ENCODE results near the gene EDEM1. TPM values are rescaled to one million over a fixed set of nuclear protein-coding genes. Genes with fewer than 3 reads are reported as not detected.

EDEM1 gene
- total RNA-seq, 1 experiment from 2014 or later = 68.8 TPM

DNA sequence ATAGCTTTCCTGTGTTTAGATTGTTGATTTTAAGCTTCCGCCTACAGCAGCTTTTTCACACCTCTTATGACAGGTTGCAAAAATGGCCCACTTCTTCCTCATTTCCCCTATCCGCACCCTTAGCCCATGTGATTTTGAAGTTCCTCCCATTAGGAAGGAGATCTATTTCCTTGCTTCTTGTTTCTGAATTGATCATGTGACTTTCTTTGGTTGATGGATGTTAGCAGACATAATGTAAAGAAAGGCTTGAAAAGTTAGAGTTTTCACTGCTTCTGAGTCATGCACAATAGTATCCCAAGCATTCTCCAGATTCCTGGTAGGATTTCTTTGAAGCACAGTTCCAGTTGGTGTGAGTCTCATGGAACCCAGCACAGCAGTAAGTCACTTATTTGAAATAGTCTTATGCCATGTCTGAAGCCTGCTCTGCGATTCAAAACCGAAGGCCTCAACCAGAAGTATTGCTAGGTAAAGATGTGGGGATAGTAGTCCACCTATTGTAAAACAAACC, 76.6 kb downstream of the EDEM1 start:
- no peaks in the 10 kb centered on the region for H3K4me1 ChIP-seq (ENCODE audit: low read length)
- H3K4me3 ChIP-seq (ENCODE audit: low read length) = no peak overlapping the region
- no peaks in the 10 kb centered on the region for H3K9me3 ChIP-seq (ENCODE audit: low read length)
- no peaks in the 10 kb centered on the region for H3K27me3 ChIP-seq (ENCODE audit: low read length)
- no peak overlapping the region for H3K27ac ChIP-seq (ENCODE audit: low read length)
- no peak overlapping the region for H2AFZ ChIP-seq (ENCODE audit: low read length)
- H3K79me2 ChIP-seq (ENCODE audit: low read length) = no peaks in the 10 kb centered on the region
- no peak overlapping the region for H3K9ac ChIP-seq (ENCODE audit: low read length)
- H3K4me2 ChIP-seq (ENCODE audit: low read depth, low read length, poor library complexity, severe bottlenecking) = no peak overlapping the region
- no peaks in the 10 kb centered on the region for H3K9me2 ChIP-seq (replicated peaks; ENCODE audit: insufficient read depth, low read length)
- H3K36me3 ChIP-seq (ENCODE audit: insufficient read depth, low read length) = no peaks in the 10 kb centered on the region
- H4K20me1 ChIP-seq (ENCODE audit: insufficient read depth, low read depth, low read length) = no peaks in the 10 kb centered on the region
- DNase-seq = no peak

DNA sequence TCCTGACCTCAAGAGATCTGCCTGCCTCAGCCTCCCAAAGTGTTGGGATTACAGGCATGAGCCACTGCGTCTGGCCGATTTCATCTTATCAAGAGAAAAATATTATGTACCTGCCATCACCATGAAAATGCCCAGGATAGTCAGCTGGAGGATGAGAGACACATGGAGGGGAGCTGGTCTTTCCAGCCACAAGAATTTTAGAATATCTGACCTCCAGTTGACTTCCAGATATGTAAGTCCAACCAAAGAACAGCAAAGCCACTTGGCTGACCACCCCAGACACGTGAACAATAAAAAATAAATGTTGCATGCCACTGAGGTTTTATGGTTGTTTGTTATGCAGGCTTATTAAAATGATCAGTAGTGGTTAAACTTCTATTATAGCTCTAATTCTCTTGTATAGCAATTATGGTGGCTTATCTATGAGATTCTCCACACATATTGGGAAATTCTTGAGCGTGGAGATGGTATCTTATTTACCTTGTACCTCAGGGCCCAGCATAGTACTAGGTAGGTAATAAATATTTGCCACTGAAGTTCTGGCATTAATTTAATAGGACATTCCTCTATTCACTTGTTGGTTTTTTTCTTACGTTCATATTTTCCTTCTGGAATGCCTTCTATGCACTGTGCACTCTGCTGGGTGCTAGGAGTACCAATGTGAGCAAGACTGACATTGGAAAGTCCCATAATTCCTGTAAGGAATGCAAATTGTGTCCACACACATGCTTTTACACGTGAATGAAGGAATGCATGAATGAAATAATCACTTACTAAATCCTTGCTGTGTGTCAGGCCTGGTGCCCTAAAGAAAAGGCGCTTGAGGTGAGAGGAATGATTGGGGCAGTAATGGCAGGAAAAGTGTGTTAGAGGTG, 77.6 kb downstream of the EDEM1 start:
- no peak for DNase-seq
- no peaks in the 10 kb centered on the region for H3K27me3 ChIP-seq (ENCODE audit: low read length)
- H3K9me2 ChIP-seq (replicated peaks; ENCODE audit: insufficient read depth, low read length) = no peaks in the 10 kb centered on the region
- no peak overlapping the region for H3K9ac ChIP-seq (ENCODE audit: low read length)
- H3K4me1 ChIP-seq (ENCODE audit: low read length) = no peaks in the 10 kb centered on the region
- H2AFZ ChIP-seq (ENCODE audit: low read length) = no peak overlapping the region
- H3K9me3 ChIP-seq (ENCODE audit: low read length) = no peaks in the 10 kb centered on the region
- no peaks in the 10 kb centered on the region for H3K79me2 ChIP-seq (ENCODE audit: low read length)
- H3K27ac ChIP-seq (ENCODE audit: low read length) = no peak overlapping the region
- H3K4me2 ChIP-seq (ENCODE audit: low read depth, low read length, poor library complexity, severe bottlenecking) = no peak overlapping the region
- no peak overlapping the region for H3K4me3 ChIP-seq (ENCODE audit: low read length)
- no peaks in the 10 kb centered on the region for H4K20me1 ChIP-seq (ENCODE audit: insufficient read depth, low read depth, low read length)
- no peaks in the 10 kb centered on the region for H3K36me3 ChIP-seq (ENCODE audit: insufficient read depth, low read length)

DNA sequence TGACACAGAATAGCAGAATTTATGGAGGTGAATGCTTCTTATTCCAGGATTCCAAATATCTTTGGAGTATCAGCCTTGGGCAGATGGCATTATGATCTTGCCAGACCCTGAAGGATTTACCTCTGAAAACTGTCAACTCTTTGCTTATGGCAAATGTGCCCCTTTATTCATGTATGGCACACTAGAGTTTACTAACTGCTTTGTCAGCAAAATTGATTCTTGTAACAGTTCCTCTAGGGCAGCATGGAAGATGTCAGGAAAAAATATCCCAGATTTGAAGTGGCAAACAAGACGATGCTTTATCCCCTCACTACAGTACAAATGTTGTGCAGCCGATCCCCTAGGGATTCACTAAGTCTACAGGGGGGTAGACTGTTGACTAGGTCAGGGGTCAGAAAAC, 79.7 kb downstream of the EDEM1 start:
- no peaks in the 10 kb centered on the region for H3K9me3 ChIP-seq (ENCODE audit: low read length)
- no peak overlapping the region for H3K4me3 ChIP-seq (ENCODE audit: low read length)
- H3K9ac ChIP-seq (ENCODE audit: low read length) = no peak overlapping the region
- no peaks in the 10 kb centered on the region for H3K4me1 ChIP-seq (ENCODE audit: low read length)
- H3K79me2 ChIP-seq (ENCODE audit: low read length) = no peaks in the 10 kb centered on the region
- no peak overlapping the region for H3K4me2 ChIP-seq (ENCODE audit: low read depth, low read length, poor library complexity, severe bottlenecking)
- H3K9me2 ChIP-seq (replicated peaks; ENCODE audit: insufficient read depth, low read length) = no peaks in the 10 kb centered on the region
- H3K36me3 ChIP-seq (ENCODE audit: insufficient read depth, low read length) = no peaks in the 10 kb centered on the region
- H3K27me3 ChIP-seq (ENCODE audit: low read length) = no peaks in the 10 kb centered on the region
- DNase-seq = no peak
- H3K27ac ChIP-seq (ENCODE audit: low read length) = no peak overlapping the region
- no peak overlapping the region for H2AFZ ChIP-seq (ENCODE audit: low read length)
- no peaks in the 10 kb centered on the region for H4K20me1 ChIP-seq (ENCODE audit: insufficient read depth, low read depth, low read length)

DNA sequence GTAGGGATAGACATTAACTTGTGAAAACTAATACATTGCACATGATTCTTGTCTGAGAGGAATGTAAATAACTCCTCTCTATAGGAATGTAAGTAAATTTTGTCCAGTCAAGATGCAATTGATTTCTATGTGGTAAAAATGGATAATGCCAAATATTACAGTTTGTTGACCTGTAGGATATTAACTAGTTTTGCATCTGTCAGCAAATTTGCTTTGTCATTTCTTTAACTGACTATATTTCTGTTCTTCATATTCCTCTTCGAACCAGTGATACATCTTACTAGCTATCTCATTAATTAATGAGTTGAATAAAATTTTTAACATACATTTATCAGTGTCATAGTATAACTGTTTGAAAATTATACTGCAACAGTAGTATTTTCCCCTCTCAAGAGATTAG, 80.4 kb downstream of the EDEM1 start:
- DNase-seq = no peak
- Histone ChIP-seq H3K4me3 (ENCODE audit: low read length) (no peak overlapping the region), H3K36me3 (ENCODE audit: insufficient read depth, low read length) (no peaks in the 10 kb centered on the region), H3K9ac (ENCODE audit: low read length) (no peak overlapping the region), H3K79me2 (ENCODE audit: low read length) (no peaks in the 10 kb centered on the region), H3K9me3 (ENCODE audit: low read length) (no peaks in the 10 kb centered on the region), H2AFZ (ENCODE audit: low read length) (no peak overlapping the region), H3K9me2 (replicated peaks; ENCODE audit: insufficient read depth, low read length) (no peaks in the 10 kb centered on the region), H3K4me1 (ENCODE audit: low read length) (no peaks in the 10 kb centered on the region), H4K20me1 (ENCODE audit: insufficient read depth, low read depth, low read length) (no peaks in the 10 kb centered on the region), H3K27ac (ENCODE audit: low read length) (no peak overlapping the region), H3K4me2 (ENCODE audit: low read depth, low read length, poor library complexity, severe bottlenecking) (no peak overlapping the region), H3K27me3 (ENCODE audit: low read length) (no peaks in the 10 kb centered on the region)

Small RNA genes within 50 kb of the gene (small RNA-seq; reads per million reads assigned to genes)
- gene MIR4790 = not detected
- gene RN7SL553P = not detected

Other genes starting within 250 kb of the EDEM1 start
- gene BHLHE40, start 208.3 kb upstream of the EDEM1 start, total RNA-seq (2014; rRNA removed; shearing (Covaris generic); ENCODE audit: low replicate concordance) = 0.36 and 0.86 TPM in 2 replicates
- 20.9 and 52.4 TPM in 2 replicates for gene ARL8B, start 65.4 kb upstream of the EDEM1 start, total RNA-seq (2014; rRNA removed; shearing (Covaris generic); ENCODE audit: low replicate concordance)